Measurements from ENCODE around the gene TMBIM1. TPM values are rescaled to one million over a fixed set of nuclear protein-coding genes. Genes with fewer than 3 reads are reported as not detected.

TMBIM1 gene
- total RNA-seq, 1 experiment from 2014 or later = 23.3 TPM

DNA sequence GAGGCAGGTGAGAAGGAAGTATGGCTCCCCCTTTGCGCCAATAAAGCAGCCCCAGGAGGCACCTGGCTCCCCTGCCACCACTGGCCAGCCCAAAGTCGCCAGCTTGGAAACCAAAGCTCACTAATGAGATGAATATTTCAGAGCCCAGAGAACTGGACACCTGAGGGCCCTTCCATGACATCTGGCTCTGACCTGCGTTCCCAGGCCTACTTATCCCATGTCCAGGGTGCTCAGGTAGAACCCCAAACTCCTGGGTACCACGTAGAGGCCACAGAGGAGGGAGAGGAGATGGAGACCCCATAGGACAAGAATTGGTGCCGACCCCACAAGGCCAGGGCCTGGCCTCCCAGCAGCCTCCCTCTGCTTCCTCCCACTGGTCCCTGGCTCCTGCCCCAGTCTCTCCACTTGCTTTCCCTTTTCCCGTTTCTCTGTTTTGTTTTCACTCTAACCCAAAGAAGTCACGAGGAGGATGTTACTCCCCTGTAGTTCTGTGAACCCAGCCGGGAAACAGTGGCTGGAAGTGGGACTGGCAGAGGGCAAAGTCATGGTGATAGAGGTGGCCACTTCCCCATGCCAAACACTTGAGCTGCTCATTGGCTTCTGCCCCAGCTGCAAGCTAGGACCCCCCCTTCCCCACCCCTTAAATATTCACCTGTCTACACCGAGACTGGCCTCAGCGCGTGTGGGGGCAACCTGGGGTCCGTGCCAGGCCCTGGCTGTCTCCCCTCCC lies 820 bp downstream of the TMBIM1 start:
- Histone ChIP-seq H3K4me2 (ENCODE audit: low read depth, low read length, poor library complexity, severe bottlenecking) (peak overlapping the region; percentile 73), H3K79me2 (ENCODE audit: low read length) (no peaks in the 10 kb centered on the region), H3K4me1 (ENCODE audit: low read length) (peaks cover 49% of the 10 kb centered on the region), H2AFZ (ENCODE audit: low read length) (no peak overlapping the region), H3K9ac (ENCODE audit: low read length) (peak overlapping the region; percentile 71), H3K9me2 (replicated peaks; ENCODE audit: insufficient read depth, low read length) (no peaks in the 10 kb centered on the region), H3K9me3 (ENCODE audit: low read length) (no peaks in the 10 kb centered on the region), H4K20me1 (ENCODE audit: insufficient read depth, low read depth, low read length) (no peaks in the 10 kb centered on the region), H3K27me3 (ENCODE audit: low read length) (no peaks in the 10 kb centered on the region), H3K4me3 (ENCODE audit: low read length) (peak overlapping the region; percentile 67; the same call in 1 of the 2 replicates), H3K27ac (ENCODE audit: low read length) (peak overlapping the region; percentile 75), H3K36me3 (ENCODE audit: insufficient read depth, low read length) (no peaks in the 10 kb centered on the region)
- no peak for DNase-seq

DNA sequence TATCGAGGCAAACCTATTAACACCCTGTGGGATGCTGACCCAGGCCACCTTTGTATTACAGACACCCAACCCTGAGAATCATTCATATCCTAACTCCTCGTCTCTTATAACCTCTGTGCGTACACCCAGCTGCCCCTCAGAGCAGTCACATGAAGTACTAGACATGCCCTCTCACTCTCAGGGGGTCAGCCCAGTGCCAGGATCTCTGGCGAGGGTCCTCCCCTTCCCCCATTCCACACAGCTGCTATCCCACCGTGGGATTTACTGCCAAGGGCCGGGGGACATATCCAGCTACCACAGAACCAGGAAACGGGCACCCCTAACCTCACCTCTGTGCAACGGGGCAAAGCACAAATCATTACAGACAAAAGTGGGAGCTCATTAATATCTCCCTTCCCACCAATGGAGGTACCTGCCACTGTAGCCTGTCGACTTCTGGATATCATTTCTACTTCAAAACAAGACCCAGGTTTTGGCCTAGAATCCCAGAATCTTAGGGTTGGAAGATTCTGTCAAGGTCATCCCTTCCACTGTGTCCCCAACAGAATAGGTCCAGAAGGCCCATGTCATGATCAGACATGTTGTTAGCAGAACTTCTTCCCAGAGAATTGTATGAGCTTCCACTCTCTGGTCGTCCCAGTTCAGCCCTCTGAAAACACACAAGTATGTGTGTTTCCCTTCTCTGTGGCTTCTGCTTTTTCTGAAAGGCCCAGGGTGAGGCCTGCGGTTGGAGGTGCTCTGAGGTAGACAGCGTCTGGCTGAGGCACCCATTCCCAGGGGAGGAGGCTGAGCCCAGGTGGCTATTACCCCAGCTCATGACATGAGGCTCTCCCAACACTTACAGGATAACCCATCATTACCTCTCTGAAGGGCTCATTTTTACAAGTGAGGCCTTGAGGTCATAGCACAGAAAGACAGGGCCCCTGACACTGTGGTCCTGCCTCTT lies 1.7 kb downstream of the TMBIM1 start:
- Histone ChIP-seq H4K20me1 (ENCODE audit: insufficient read depth, low read depth, low read length) (no peaks in the 10 kb centered on the region), H2AFZ (ENCODE audit: low read length) (no peak overlapping the region), H3K4me1 (ENCODE audit: low read length) (peaks cover 58% of the 10 kb centered on the region), H3K4me2 (ENCODE audit: low read depth, low read length, poor library complexity, severe bottlenecking) (peak overlapping the region; percentile 73), H3K9ac (ENCODE audit: low read length) (peak overlapping the region; percentile 71), H3K79me2 (ENCODE audit: low read length) (no peaks in the 10 kb centered on the region), H3K27ac (ENCODE audit: low read length) (peak overlapping the region; percentile 75), H3K36me3 (ENCODE audit: insufficient read depth, low read length) (no peaks in the 10 kb centered on the region), H3K9me2 (replicated peaks; ENCODE audit: insufficient read depth, low read length) (no peaks in the 10 kb centered on the region), H3K9me3 (ENCODE audit: low read length) (no peaks in the 10 kb centered on the region), H3K4me3 (ENCODE audit: low read length) (peak overlapping the region; percentile 67; the same call in 1 of the 2 replicates), H3K27me3 (ENCODE audit: low read length) (no peaks in the 10 kb centered on the region)
- peak; percentile 93 for DNase-seq

DNA sequence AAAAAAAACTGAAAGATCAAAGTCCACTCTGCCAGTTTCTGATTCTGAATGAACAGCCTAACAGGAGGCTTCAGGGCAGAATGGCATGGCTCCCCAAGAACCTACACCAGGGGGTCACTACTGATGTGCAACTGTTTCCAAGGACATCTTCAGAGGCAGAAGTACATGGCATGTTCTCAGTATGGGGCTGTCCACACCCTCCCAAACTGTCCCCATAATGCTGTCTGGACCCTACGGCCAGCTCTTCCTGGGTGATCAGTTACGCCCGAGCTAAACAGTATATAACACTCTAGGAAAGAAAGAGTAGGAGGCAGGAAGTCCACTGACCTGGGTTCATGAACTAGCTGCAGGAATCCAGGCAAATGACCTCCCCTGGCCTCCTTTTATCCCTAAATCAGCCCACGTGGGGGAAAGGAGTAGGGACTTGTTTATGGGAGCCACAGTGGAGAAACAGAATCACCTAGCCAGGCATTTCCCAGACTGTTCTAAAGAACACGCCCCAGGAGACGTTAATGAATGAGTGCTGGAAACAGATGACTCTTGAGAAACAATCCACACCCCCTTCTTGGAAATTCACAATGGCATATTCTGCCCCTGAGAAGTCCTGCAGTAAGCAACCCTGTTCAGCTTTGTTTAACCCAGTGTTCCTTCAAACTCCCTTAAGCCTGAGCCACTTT lies 2.5 kb downstream of the TMBIM1 start:
- H4K20me1 ChIP-seq (ENCODE audit: insufficient read depth, low read depth, low read length) = no peaks in the 10 kb centered on the region
- H3K27me3 ChIP-seq (ENCODE audit: low read length) = no peaks in the 10 kb centered on the region
- peaks cover 62% of the 10 kb centered on the region for H3K4me1 ChIP-seq (ENCODE audit: low read length)
- no peak for DNase-seq
- H3K4me3 ChIP-seq (ENCODE audit: low read length) = no peak overlapping the region
- H3K27ac ChIP-seq (ENCODE audit: low read length) = no peak overlapping the region
- peak overlapping the region; percentile 73 for H3K4me2 ChIP-seq (ENCODE audit: low read depth, low read length, poor library complexity, severe bottlenecking)
- peak overlapping the region; percentile 71; the same call in 1 of the 2 replicates for H3K9ac ChIP-seq (ENCODE audit: low read length)
- no peak overlapping the region for H2AFZ ChIP-seq (ENCODE audit: low read length)
- H3K9me3 ChIP-seq (ENCODE audit: low read length) = no peaks in the 10 kb centered on the region
- no peaks in the 10 kb centered on the region for H3K9me2 ChIP-seq (replicated peaks; ENCODE audit: insufficient read depth, low read length)
- no peaks in the 10 kb centered on the region for H3K36me3 ChIP-seq (ENCODE audit: insufficient read depth, low read length)
- H3K79me2 ChIP-seq (ENCODE audit: low read length) = no peaks in the 10 kb centered on the region

DNA sequence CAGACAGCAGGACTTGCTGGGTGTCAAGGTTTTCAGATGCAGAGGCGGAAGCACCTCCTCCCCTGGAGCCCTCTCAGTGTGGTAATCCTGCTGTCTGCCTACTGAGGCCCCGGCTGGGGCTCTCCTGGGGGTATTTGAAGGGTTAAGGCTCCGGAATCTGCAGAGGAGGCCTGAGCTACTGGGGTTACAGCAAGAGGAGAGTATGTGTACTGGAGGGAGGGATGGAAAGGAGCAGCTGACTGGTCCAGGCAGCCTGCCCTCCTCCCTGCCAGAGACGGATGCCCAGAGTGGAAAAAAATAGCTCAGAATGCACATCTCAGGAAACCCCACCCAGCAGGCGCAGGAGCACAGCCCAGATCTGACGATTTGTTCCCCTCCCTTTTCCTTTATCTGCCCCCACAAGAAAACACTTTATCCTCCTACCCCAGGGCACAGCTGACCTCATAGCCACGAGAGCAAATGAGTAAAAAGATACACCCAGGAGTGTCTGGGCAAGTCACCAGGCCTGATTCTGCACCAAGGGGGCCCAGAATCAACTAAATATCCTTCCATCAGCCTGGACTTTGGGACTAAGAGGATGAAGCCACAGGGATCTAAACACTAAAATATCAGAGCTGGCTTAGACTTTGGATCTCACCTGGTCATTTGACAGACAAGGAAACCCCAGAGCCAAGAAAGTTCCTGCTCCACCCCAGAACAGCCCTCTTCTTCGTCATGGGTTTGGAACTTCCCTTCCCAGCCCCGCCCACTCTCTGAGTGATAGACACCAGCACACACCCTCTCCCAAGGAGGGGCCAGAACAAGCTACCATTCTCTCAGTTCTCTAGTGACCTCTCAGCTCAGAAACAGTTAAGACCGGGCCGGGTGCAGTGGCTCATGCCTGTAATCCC lies 5.5 kb downstream of the TMBIM1 start:
- H3K27me3 ChIP-seq (ENCODE audit: low read length) = no peaks in the 10 kb centered on the region
- H3K9ac ChIP-seq (ENCODE audit: low read length) = peak overlapping the region; percentile 62
- H3K4me3 ChIP-seq (ENCODE audit: low read length) = peak overlapping the region; percentile 61
- no peaks in the 10 kb centered on the region for H3K79me2 ChIP-seq (ENCODE audit: low read length)
- H4K20me1 ChIP-seq (ENCODE audit: insufficient read depth, low read depth, low read length) = no peaks in the 10 kb centered on the region
- H3K9me2 ChIP-seq (replicated peaks; ENCODE audit: insufficient read depth, low read length) = no peaks in the 10 kb centered on the region
- peaks cover 50% of the 10 kb centered on the region for H3K4me1 ChIP-seq (ENCODE audit: low read length)
- H3K9me3 ChIP-seq (ENCODE audit: low read length) = no peaks in the 10 kb centered on the region
- peak overlapping the region; percentile 48 for H2AFZ ChIP-seq (ENCODE audit: low read length)
- peak; percentile 75 for DNase-seq
- peak overlapping the region; percentile 31; the same call in 1 of the 2 replicates for H3K27ac ChIP-seq (ENCODE audit: low read length)
- H3K4me2 ChIP-seq (ENCODE audit: low read depth, low read length, poor library complexity, severe bottlenecking) = peak overlapping the region; percentile 72
- H3K36me3 ChIP-seq (ENCODE audit: insufficient read depth, low read length) = no peaks in the 10 kb centered on the region

DNA sequence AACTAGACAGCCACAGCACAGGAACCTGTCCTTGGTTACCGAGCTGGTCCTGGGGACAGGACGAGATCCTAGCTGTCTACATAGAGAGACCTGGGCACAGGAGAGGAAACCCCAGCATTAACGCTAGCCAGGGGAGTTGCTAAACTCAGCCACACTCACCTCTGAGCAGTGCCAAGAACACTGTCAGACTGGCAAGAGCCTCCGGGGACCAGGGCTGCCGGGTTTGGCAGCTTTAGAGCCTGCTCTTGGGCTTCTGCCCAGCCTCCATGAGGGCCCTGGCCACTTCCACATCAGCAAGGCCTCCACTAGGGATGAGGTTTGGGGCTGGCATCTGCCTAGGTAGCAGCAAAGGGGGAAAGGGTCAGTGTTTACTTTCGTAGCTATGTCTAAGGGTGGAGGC lies 6.7 kb downstream of the TMBIM1 start:
- no peaks in the 10 kb centered on the region for H4K20me1 ChIP-seq (ENCODE audit: insufficient read depth, low read depth, low read length)
- H3K9ac ChIP-seq (ENCODE audit: low read length) = no peak overlapping the region
- H3K27ac ChIP-seq (ENCODE audit: low read length) = no peak overlapping the region
- no peak for DNase-seq
- H3K79me2 ChIP-seq (ENCODE audit: low read length) = no peaks in the 10 kb centered on the region
- H3K4me3 ChIP-seq (ENCODE audit: low read length) = no peak overlapping the region
- H3K4me2 ChIP-seq (ENCODE audit: low read depth, low read length, poor library complexity, severe bottlenecking) = peak overlapping the region; percentile 72
- H2AFZ ChIP-seq (ENCODE audit: low read length) = no peak overlapping the region
- peaks cover 38% of the 10 kb centered on the region for H3K4me1 ChIP-seq (ENCODE audit: low read length)
- H3K36me3 ChIP-seq (ENCODE audit: insufficient read depth, low read length) = no peaks in the 10 kb centered on the region
- no peaks in the 10 kb centered on the region for H3K9me3 ChIP-seq (ENCODE audit: low read length)
- H3K27me3 ChIP-seq (ENCODE audit: low read length) = no peaks in the 10 kb centered on the region
- H3K9me2 ChIP-seq (replicated peaks; ENCODE audit: insufficient read depth, low read length) = no peaks in the 10 kb centered on the region

DNA sequence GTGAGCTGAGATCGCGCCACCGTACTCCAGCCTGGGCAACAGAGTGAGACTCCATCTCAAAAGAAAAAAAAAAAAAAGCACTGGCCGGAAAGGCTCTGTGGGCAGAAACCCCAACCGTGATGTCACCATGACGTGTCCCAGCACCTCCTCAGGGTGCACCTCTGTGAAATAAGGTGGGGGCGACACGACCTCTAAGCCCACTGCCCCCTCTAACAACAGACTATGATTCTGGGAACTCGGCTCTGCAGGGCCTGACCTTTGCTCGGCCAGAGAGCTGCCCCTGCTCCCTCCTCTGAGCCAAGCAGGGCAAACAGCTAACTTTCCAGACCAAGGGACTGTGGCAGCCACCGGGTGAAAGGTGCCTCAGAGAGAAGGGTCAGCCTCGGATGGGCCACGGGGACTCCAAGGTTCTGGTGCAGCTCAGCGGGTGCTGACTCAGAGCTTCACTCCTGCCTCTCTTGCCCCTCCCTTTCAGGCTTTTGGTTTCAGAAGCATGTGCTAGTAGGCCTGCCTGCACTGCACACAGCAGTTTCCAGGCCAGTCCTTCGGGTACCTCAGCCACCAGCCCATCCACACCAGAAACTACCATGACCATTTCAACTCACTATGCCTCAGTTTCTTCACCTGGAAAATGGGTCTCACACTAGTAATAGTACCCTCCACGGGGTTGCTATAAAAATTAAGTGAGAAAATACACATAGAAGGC lies 8.0 kb downstream of the TMBIM1 start:
- H3K36me3 ChIP-seq (ENCODE audit: insufficient read depth, low read length) = no peaks in the 10 kb centered on the region

More for the DNA sequence above, 8.0 kb downstream of the TMBIM1 start:
- H3K4me2 ChIP-seq (ENCODE audit: low read depth, low read length, poor library complexity, severe bottlenecking) = no peak overlapping the region
- H3K9ac ChIP-seq (ENCODE audit: low read length) = no peak overlapping the region
- H2AFZ ChIP-seq (ENCODE audit: low read length) = no peak overlapping the region
- no peaks in the 10 kb centered on the region for H3K79me2 ChIP-seq (ENCODE audit: low read length)
- H3K4me3 ChIP-seq (ENCODE audit: low read length) = no peak overlapping the region
- H3K27me3 ChIP-seq (ENCODE audit: low read length) = no peaks in the 10 kb centered on the region
- H3K4me1 ChIP-seq (ENCODE audit: low read length) = peaks cover 27% of the 10 kb centered on the region
- DNase-seq = no peak
- H3K9me2 ChIP-seq (replicated peaks; ENCODE audit: insufficient read depth, low read length) = no peaks in the 10 kb centered on the region
- H4K20me1 ChIP-seq (ENCODE audit: insufficient read depth, low read depth, low read length) = no peaks in the 10 kb centered on the region
- no peaks in the 10 kb centered on the region for H3K9me3 ChIP-seq (ENCODE audit: low read length)
- no peak overlapping the region for H3K27ac ChIP-seq (ENCODE audit: low read length)

All from Karpas-422 (cell line).